Measurements from ENCODE around the gene MBP. TPM values are rescaled to one million over a fixed set of nuclear protein-coding genes. Genes with fewer than 3 reads are reported as not detected.

Gene MBP
- total RNA-seq, 4 donors from 2014 or later = 28.6 to 55.0 (median 50.4) TPM

DNA sequence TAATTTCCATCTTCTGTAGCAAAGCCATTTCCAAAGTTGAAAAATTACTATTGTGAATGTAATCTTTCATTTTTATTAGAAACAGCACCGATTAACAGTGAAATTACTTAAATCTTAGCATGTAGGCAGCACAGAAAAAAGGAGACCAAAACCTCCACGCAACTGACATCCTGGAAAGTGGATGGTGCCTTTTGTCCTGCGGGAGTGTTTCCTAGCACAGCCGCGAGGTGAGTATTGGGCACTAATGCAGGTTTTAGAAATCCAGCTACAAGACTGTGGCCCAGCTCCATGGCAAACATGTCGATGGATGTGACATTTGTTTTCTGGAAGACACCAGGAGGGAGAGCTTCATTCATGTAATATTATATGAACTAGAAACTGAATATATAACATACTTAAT is 86.9 kb downstream of the MBP start:
- in situ Hi-C loops (cut with MboI; ENCODE audit: low sequenced_read_pairs in 4 of 4) = no loop called here
- H3K36me3 ChIP-seq = no peaks in the 10 kb centered on the region
- ATAC-seq (no peak), DNase-seq (no peak)
- H3K4me1 ChIP-seq = peaks cover 13 to 14% of the 10 kb centered on the region in 2 donors
- H3K27me3 ChIP-seq = no peaks in the 10 kb centered on the region
- no peak overlapping the region for H3K27ac ChIP-seq
- H3K9me3 ChIP-seq = no peaks in the 10 kb centered on the region
- no peak for TF ChIP-seq POLR2A (IDR thresholded peaks at IDR 0.05)
- TF ChIP-seq, protein P1, sequence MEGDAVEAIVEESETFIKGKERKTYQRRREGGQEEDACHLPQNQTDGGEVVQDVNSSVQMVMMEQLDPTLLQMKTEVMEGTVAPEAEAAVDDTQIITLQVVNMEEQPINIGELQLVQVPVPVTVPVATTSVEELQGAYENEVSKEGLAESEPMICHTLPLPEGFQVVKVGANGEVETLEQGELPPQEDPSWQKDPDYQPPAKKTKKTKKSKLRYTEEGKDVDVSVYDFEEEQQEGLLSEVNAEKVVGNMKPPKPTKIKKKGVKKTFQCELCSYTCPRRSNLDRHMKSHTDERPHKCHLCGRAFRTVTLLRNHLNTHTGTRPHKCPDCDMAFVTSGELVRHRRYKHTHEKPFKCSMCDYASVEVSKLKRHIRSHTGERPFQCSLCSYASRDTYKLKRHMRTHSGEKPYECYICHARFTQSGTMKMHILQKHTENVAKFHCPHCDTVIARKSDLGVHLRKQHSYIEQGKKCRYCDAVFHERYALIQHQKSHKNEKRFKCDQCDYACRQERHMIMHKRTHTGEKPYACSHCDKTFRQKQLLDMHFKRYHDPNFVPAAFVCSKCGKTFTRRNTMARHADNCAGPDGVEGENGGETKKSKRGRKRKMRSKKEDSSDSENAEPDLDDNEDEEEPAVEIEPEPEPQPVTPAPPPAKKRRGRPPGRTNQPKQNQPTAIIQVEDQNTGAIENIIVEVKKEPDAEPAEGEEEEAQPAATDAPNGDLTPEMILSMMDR (IDR thresholded peaks at IDR 0.05 in 4 of 5, conservative IDR thresholded peaks at IDR 0.05 in 1 of 5) = no peak
- intact Hi-C loops (cut with DNase I; ENCODE audit: low total_unique reads) = no loop called here
- no peak overlapping the region for H3K4me3 ChIP-seq

DNA sequence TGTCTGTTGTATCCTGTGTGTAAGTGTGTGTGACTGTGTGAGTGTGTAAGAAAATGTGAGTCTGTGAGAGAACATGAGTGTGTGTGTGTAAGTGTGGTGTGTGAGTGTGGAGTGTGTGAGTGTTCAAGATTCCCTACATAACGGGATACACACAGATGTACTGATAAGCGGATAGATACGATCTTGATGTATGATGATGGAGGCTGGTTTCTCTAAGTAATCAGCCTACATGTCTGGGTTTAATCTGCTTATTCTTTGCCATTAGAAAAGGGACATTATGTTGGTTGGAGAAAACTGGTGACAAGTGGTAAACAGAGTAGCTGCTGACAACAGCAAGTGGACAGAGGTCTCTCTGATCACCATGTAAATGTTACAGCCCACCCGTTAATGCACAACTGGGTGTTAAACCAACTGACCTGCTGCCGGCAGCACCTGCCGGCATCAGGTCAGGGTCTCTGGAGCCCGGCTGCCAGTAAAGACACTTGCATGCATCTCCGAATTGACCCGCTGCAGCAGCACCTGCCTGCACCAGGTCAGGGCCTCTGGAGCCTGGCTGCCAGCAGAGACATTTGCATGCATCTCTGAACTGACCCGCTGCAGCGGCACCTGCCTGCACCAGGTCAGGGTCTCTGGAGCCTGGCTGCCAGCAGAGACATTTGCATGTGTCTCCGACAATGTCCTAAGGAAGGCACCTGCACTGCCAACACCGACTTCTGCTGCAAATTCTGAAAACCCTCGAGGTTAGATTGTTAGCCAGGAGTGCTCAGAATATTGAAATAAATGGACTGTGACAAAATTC is 87.5 kb downstream of the MBP start:
- no peak overlapping the region for H3K4me3 ChIP-seq
- no peak for DNase-seq
- ATAC-seq = no peak
- TF ChIP-seq, protein P1 (IDR thresholded peaks at IDR 0.05 in 4 of 5, conservative IDR thresholded peaks at IDR 0.05 in 1 of 5) = no peak
- TF ChIP-seq POLR2A (IDR thresholded peaks at IDR 0.05) = no peak
- H3K27ac ChIP-seq = no peak overlapping the region
- H3K9me3 ChIP-seq = no peaks in the 10 kb centered on the region
- peaks cover 13 to 14% of the 10 kb centered on the region in 2 donors for H3K4me1 ChIP-seq
- intact Hi-C loops (cut with DNase I; ENCODE audit: low total_unique reads) (no loop called here), in situ Hi-C loops (cut with MboI; ENCODE audit: low sequenced_read_pairs in 4 of 4) (no loop called here)
- H3K36me3 ChIP-seq = no peaks in the 10 kb centered on the region
- no peaks in the 10 kb centered on the region for H3K27me3 ChIP-seq

DNA sequence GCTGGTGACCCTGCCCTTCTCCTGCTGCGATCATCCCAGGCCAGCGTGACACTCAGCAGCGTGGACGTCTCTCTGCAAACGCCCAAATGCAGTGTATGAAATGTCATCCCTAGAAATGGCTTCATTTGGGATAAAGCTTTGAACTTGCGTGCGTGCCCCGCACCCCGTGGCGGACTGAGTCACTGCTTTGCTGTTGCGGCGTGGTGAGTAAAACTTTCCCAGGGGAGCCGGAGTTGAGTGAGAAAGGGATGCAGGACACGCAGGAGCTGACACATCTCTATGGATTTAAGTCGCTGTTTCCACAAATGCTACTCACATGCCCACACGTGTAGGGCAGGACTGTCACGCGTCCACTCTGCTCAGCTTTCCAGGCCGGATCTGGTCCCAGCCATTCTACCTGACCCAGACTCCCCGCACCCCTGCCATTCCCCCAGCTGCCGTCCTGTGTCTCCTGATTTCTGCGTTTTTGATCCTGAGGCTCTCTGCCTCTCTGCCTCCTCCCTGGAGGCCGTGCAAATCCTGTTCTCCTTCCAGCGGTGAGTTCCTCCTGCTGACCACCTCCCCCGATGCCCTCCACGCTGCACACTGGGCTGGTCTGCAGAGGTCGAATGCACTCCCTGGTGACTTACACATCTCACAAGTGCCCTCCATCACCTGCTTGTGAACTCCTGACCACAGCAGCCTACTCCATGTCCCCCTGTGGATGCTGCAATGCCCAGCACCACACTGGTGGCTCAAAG is 88.9 kb downstream of the MBP start:
- H3K9me3 ChIP-seq = no peaks in the 10 kb centered on the region
- H3K36me3 ChIP-seq = no peaks in the 10 kb centered on the region
- peak overlapping the region in 3 of 4 donors; percentile 68 to 82 (median 82) for H3K27ac ChIP-seq
- H3K27me3 ChIP-seq = no peaks in the 10 kb centered on the region
- in situ Hi-C loops (cut with MboI; ENCODE audit: low sequenced_read_pairs in 4 of 4) = no loop called here
- intact Hi-C loops (cut with DNase I; ENCODE audit: low total_unique reads) = loop anchor here (2.0 kb wide), 1 partner anchor 21 kb away; no protein-coding TSS in a partner anchor
- TF ChIP-seq, protein P1 (IDR thresholded peaks at IDR 0.05 in 4 of 5, conservative IDR thresholded peaks at IDR 0.05 in 1 of 5) = no peak
- no peak for TF ChIP-seq POLR2A (IDR thresholded peaks at IDR 0.05)
- ATAC-seq (no peak), DNase-seq (no peak)
- no peak overlapping the region for H3K4me3 ChIP-seq
- peaks cover 24% of the 10 kb centered on the region in 2 donors for H3K4me1 ChIP-seq

DNA sequence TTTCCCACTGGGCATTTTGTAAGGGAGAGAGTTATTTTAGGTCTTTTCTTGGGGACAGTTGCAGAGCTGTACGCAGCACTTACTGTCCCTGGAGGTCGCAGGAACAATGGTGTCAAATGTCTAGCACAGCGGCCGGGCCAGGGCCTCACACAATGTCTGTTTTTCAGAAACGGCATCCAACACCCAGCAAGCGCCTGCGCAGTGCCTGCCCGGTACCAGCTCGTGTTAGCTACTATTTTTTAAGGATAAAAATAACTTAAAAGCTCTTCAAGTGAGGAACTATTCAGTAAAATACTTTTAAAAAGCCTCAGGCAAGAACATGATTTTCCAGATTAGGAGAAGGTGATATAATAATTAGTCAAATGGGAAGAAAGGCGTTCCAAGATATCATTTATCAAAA is 90.0 kb downstream of the MBP start:
- TF ChIP-seq POLR2A (IDR thresholded peaks at IDR 0.05) = no peak
- TF ChIP-seq, protein P1 (IDR thresholded peaks at IDR 0.05 in 4 of 5, conservative IDR thresholded peaks at IDR 0.05 in 1 of 5) = no peak
- intact Hi-C loops (cut with DNase I; ENCODE audit: low total_unique reads) (loop anchor here (2.0 kb wide), 1 partner anchor 20 kb away; no protein-coding TSS in a partner anchor), in situ Hi-C loops (cut with MboI; ENCODE audit: low sequenced_read_pairs in 4 of 4) (no loop called here)
- Histone ChIP-seq H3K27me3 (no peaks in the 10 kb centered on the region), H3K9me3 (no peaks in the 10 kb centered on the region), H3K4me1 (peaks cover 24 to 27% of the 10 kb centered on the region in 2 donors), H3K36me3 (no peaks in the 10 kb centered on the region), H3K4me3 (peak overlapping the region in 3 of 4 donors; percentile 5 to 19 (median 14)), H3K27ac (peak overlapping the region; percentile 68 to 82 (median 81))
- DNase-seq (peak in 1 of 2 donors; percentile 80), ATAC-seq (peak; percentile 86 to 94)

Data from gastrocnemius medialis (tissue), 4 donors.